Measurements from ENCODE around the gene SUFU. TPM values are rescaled to one million over a fixed set of nuclear protein-coding genes. Genes with fewer than 3 reads are reported as not detected.
"Not testable (repeated sequence)": the region's sequence is repeated elsewhere in the genome, so short reads cannot be mapped to it uniquely, and the experiment has no call there.

Gene SUFU
- total RNA-seq, 2 experiments from 2014 or later: 5.7 to 6.0 TPM

GRCh38 chr10:102500686-102501085 lies 3.1 kb upstream of the SUFU start:
- H3K36me3 Mint-ChIP-seq, H3K27me3 Mint-ChIP-seq, H3K9me3 Mint-ChIP-seq, H3K27ac Mint-ChIP-seq, DNase-seq, H3K4me3 Mint-ChIP-seq: not testable (repeated sequence)
- H3K4me1 Mint-ChIP-seq: peaks cover 25% of the 10 kb centered on the region

GRCh38 chr10:102501201-102502028 lies 2.4 kb upstream of the SUFU start:
- DNase-seq: no peak
- Mint-ChIP-seq H3K27me3 (no peaks in the 10 kb centered on the region), H3K4me1 (peaks cover 25% of the 10 kb centered on the region), H3K27ac (no peak overlapping the region), H3K36me3 (peaks cover 5% of the 10 kb centered on the region), H3K9me3 (no peaks in the 10 kb centered on the region), H3K4me3 (no peak overlapping the region)

DNA sequence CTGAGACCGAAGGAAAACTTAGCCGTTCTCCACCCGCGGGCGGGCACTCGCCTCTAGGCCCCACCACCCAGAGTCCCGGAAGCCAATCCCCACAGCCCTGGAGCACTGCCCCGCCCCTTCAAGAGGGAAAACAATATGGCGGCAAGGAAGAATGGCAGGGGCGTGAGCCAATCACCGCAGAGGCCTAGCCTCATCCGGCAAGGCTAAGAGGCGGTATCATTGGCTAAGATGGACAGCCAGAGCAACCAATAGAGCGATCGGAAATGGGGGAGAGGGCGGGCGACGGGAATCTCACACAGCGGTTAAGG lies 1.8 kb upstream of the SUFU start:
- DNase-seq: peak; percentile 99
- Mint-ChIP-seq H3K9me3 (no peaks in the 10 kb centered on the region), H3K4me3 (no peak overlapping the region), H3K4me1 (peaks cover 25% of the 10 kb centered on the region), H3K36me3 (peaks cover 5% of the 10 kb centered on the region), H3K27me3 (no peaks in the 10 kb centered on the region), H3K27ac (no peak overlapping the region)

DNA sequence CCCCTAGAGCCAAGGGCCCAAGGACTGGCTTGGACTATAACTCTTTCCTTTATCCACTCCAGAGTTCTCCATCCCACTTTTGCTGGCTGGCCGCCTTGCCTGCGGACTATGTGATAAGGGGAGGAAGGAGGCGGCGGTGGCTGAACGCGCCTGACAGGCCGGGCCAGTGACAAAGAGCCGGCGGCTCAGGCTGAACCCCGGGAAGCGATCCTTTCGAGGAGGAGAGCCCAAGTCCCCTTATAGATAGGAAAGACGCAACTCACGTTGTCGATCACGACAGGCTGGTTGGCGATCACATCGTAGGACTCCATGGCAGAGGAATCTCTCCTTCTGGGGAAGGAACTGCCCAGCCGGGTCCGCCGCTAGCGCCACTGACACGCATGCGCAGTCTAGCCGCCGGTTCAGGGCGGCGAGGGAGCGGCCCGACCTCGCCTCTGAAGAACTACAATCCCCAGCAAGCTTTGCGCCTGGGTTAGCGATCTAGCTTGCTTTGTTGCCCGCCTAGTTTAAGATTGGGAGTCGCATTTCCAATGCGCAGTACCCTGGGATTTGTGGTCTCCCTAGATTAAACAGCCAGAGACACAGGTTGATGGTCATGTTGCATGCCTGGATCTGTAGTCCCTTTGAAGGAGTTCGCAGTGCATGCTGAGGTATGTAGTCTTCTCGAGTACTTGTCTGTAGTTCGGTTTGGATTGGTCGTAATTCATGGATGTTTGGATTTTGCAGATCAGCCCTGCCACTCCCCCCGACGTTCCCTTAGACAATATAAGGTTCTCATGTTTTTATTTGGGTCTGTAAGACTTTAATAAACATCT lies 1.2 kb upstream of the SUFU start, which contains the start of gene ACTR1A:
TSS of gene ACTR1A (minus strand) at position 376 of the 815 bp plus-strand sequence. CDS start at position 311, 65 bp downstream.
- Mint-ChIP-seq H3K36me3 (peaks cover 5% of the 10 kb centered on the region), H3K27me3 (no peaks in the 10 kb centered on the region), H3K9me3 (no peaks in the 10 kb centered on the region), H3K27ac (no peak within 1 kb of the TSS), H3K4me1 (peaks cover 25% of the 10 kb centered on the region), H3K4me3 (no peak within 1 kb of the TSS)
- DNase-seq: peak; percentile 94

DNA sequence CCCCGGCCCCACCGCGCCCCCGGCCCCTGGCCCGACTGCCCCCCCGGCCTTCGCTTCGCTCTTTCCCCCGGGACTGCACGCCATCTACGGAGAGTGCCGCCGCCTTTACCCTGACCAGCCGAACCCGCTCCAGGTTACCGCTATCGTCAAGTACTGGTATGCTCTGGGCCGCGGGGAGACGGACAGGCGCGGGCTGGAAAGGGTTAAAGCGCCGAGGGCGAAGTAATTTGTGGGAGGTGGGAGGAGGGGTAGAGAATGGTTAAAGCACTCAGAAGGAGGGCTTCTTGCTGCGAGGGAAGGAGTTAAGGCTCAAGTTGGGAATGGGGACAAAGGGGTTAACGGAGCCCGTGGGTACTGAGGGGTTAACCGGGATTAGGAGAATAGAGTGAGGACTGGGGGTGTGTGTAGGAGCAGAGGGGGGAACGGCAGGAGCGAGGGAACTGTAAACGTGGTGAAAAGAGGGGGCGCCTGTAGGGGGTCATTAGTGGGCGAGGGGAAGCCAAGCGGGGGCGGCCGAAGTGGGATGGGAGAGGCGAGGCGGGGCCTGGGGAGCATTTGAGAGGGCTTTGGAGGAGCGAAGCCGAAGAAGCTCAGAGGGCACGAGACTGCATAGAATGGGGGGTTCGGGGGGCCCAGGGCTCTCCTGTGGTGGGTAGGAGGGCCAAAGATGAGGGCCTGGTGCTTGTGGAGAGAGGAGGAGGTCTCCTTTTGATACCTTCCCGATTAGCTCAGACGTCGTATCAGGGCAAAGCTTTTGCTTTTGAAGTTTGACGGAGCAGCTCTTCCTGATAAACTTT lies 605 bp downstream of the SUFU start:
- Mint-ChIP-seq H3K4me3 (peak overlapping the region; percentile 92), H3K9me3 (no peaks in the 10 kb centered on the region), H3K27me3 (no peaks in the 10 kb centered on the region), H3K27ac (peak overlapping the region; percentile 84), H3K36me3 (no peaks in the 10 kb centered on the region), H3K4me1 (peaks cover 21% of the 10 kb centered on the region)
- DNase-seq: peak; percentile 38

DNA sequence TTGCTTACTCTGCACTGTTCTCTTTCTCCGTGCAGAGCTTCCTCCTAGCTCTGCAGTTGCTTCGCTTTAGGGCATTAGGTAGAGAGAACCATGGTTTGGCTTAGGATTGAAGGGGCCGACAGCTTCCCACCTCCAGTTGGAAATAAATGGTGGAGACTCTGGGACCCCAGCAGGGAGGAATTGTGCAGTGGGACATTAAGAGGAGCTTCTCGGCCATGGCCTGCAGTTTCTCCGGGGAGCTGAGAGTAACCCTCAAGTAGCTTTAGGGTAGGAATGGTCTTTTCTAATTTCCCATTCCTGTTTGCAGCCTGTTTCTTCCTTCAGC lies 1.2 kb downstream of the SUFU start:
- H3K4me1 Mint-ChIP-seq: peaks cover 17% of the 10 kb centered on the region
- no peaks in the 10 kb centered on the region for H3K27me3 Mint-ChIP-seq
- H3K9me3 Mint-ChIP-seq: no peaks in the 10 kb centered on the region
- H3K36me3 Mint-ChIP-seq: no peaks in the 10 kb centered on the region
- no peak overlapping the region for H3K27ac Mint-ChIP-seq
- no peak for DNase-seq
- peak overlapping the region; percentile 92 for H3K4me3 Mint-ChIP-seq

DNA sequence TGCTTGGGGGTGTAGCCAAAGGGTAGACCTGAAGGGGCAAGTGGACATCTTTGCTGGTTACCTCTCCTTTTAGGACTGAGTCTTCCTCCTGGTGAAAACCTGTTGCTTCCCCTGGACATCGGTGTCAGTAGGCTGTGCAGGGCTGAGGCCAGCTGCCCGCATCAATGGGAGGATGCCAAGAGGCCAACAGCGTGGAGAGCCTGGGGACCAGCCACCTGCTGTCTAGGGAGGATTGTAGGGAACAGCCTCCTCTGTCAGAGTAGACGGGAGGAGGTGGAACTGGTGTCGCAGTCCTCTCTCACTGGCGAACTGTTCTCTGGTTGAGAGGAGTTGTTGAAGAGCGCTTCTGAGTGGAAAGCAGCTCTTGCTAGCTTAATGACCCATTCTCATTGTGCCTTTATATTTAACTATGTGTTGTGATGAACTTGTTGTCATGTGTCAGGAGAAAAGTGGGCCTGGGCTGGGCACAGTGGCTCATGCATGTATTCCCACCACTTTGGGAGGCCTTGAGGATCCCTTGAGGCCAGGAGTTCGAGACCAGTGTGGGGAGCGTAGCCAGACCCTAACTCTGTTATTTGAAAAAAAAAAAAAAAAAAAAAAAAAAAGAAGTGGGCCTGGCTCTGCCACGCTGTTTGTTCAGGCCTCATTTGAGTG lies 1.8 kb downstream of the SUFU start:
- Mint-ChIP-seq H3K4me1 (peaks cover 16% of the 10 kb centered on the region), H3K27me3 (no peaks in the 10 kb centered on the region), H3K27ac (no peak overlapping the region), H3K36me3 (no peaks in the 10 kb centered on the region), H3K9me3 (no peaks in the 10 kb centered on the region), H3K4me3 (peak overlapping the region; percentile 92)
- no peak for DNase-seq

- Mint-ChIP-seq H3K36me3 (peaks cover 4% of the 10 kb centered on the region), H3K4me3 (no peak overlapping the region)
Measured at GRCh38 chr10:102507521-102507920, 3.7 kb downstream of the SUFU start.

GRCh38 chr10:102508506-102508905 lies 4.7 kb downstream of the SUFU start:
- peaks cover 27% of the 10 kb centered on the region for H3K4me1 Mint-ChIP-seq
- no peaks in the 10 kb centered on the region for H3K9me3 Mint-ChIP-seq
- H3K36me3 Mint-ChIP-seq: peaks cover 4% of the 10 kb centered on the region
- no peak overlapping the region for H3K27ac Mint-ChIP-seq
- H3K27me3 Mint-ChIP-seq: no peaks in the 10 kb centered on the region
- no peak overlapping the region for H3K4me3 Mint-ChIP-seq
- DNase-seq: no peak

More at GRCh38 chr10:102507521-102507920, 3.7 kb downstream of the SUFU start:
- H3K27me3 Mint-ChIP-seq: no peaks in the 10 kb centered on the region
- peaks cover 27% of the 10 kb centered on the region for H3K4me1 Mint-ChIP-seq
- H3K27ac Mint-ChIP-seq: no peak overlapping the region
- DNase-seq: no peak
- H3K9me3 Mint-ChIP-seq: no peaks in the 10 kb centered on the region

DNA sequence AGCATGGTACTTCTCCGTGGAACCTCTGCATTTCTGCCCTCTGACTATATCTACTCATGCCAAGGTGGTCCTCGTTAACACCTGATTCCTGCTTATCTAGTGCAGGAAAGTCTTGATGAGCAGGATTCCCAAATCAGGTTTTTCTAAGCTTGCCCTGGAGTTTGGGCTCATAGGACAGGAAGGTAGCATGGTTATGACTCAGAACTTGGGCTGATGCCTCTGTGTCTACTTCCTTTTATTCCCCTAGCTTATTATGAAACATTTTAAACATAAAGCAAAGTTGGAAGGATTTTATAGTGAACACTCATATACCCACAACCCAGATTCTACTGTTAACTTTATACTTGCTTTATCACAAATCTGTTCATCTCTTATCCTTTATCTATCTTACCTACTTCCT lies 5.6 kb downstream of the SUFU start:
- peaks cover 4% of the 10 kb centered on the region for H3K36me3 Mint-ChIP-seq
- no peak overlapping the region for H3K27ac Mint-ChIP-seq
- no peaks in the 10 kb centered on the region for H3K9me3 Mint-ChIP-seq
- H3K4me3 Mint-ChIP-seq: no peak overlapping the region
- DNase-seq: no peak
- peaks cover 27% of the 10 kb centered on the region for H3K4me1 Mint-ChIP-seq
- no peaks in the 10 kb centered on the region for H3K27me3 Mint-ChIP-seq

DNA sequence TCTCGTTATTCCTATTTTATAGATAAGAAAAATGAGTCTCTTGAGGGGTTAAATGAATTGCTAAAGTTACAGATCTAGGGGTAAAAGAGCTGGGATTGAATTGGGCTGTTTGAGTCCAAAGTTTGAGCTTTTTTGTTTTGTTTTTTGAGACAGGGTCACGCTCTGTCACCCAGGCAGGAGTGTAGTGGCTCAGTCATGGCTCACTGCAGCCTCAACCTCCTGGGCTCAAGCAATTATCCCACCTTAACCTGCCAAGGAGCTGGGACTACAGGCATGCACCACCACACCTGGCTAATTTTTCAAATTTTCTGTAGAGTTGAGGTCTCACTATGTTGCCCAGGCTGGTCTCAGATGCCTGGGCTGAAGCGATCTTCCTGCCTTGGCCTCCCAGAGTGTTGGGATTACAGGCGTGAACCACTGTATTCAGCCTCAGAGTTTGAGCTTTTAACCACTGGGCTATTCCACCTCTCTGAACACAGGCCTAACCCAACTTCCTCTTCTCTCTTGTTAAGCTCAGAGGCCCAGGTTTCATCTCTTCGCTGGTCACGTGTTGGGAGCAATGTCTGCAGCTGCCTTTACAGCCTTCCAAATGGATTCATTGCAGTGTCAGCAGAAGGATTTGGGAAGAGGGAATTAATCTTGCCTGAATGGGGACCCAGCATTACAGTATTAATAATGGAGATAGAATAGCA lies 8.0 kb downstream of the SUFU start:
- no peaks in the 10 kb centered on the region for H3K9me3 Mint-ChIP-seq
- H3K27me3 Mint-ChIP-seq: no peaks in the 10 kb centered on the region
- peaks cover 16% of the 10 kb centered on the region for H3K4me1 Mint-ChIP-seq
- peaks cover 4% of the 10 kb centered on the region for H3K36me3 Mint-ChIP-seq
- peak overlapping the region; percentile 28 for H3K27ac Mint-ChIP-seq
- no peak overlapping the region for H3K4me3 Mint-ChIP-seq
- DNase-seq: no peak

- Mint-ChIP-seq H3K27ac (no peak overlapping the region), H3K36me3 (peaks cover 4% of the 10 kb centered on the region), H3K4me3 (no peak overlapping the region), H3K9me3 (no peaks in the 10 kb centered on the region), H3K4me1 (peaks cover 11% of the 10 kb centered on the region), H3K27me3 (no peaks in the 10 kb centered on the region)
- no peak for DNase-seq
Measured at GRCh38 chr10:102514487-102515311, 10.9 kb downstream of the SUFU start.

- DNase-seq: no peak
- H3K36me3 Mint-ChIP-seq: peaks cover 4% of the 10 kb centered on the region
- no peak overlapping the region for H3K4me3 Mint-ChIP-seq
- H3K27ac Mint-ChIP-seq: no peak overlapping the region
- H3K9me3 Mint-ChIP-seq: no peaks in the 10 kb centered on the region
- H3K4me1 Mint-ChIP-seq: peaks cover 11% of the 10 kb centered on the region
- H3K27me3 Mint-ChIP-seq: no peaks in the 10 kb centered on the region
Measured at GRCh38 chr10:102515724-102516123, 12.0 kb downstream of the SUFU start.

All from activated naive CD8-positive, alpha-beta T cell treated with anti-CD3 and anti-CD28 coated beads for 36 hours (primary cell).